Medulla oblongata (tissue), 1 donor: ENCODE results near the gene TUBG2.
"Not testable (repeated sequence)": the region's sequence is repeated elsewhere in the genome, so short reads cannot be mapped to it uniquely, and the experiment has no call there.

ENCODE experiments used
- DNase-seq: peaks from one replicate; pipeline ENCODE4 v3.0.0-alpha.2; 2015; ENCODE audit errors: extremely low spot score

Gene TUBG2

GRCh38 chr17:42653179-42654124 is 5.6 kb upstream of the TUBG2 start:
- DNase-seq: peak; percentile 57

GRCh38 chr17:42655528-42655927 is 3.6 kb upstream of the TUBG2 start:
- DNase-seq: no peak

- no peak for DNase-seq
Observed at GRCh38 chr17:42657824-42658588, 1.1 kb upstream of the TUBG2 start.

GRCh38 chr17:42659932-42660274 is 819 bp downstream of the TUBG2 start:
- DNase-seq: not testable (repeated sequence)

- no peak for DNase-seq
Observed at GRCh38 chr17:42660692-42661345, 1.7 kb downstream of the TUBG2 start.

- DNase-seq: no peak
Observed at GRCh38 chr17:42665581-42666001, 6.5 kb downstream of the TUBG2 start.

GRCh38 chr17:42666126-42666525 is 7.0 kb downstream of the TUBG2 start:
- not testable (repeated sequence) for DNase-seq

- DNase-seq: no peak
Observed at GRCh38 chr17:42667088-42667951, 8.2 kb downstream of the TUBG2 start.

GRCh38 chr17:42669705-42669976 is 10.6 kb downstream of the TUBG2 start:
- DNase-seq: no peak

GRCh38 chr17:42669977-42670788 is 11.1 kb downstream of the TUBG2 start:
- no peak for DNase-seq

- DNase-seq: no peak
Observed at GRCh38 chr17:42670789-42671657, 11.9 kb downstream of the TUBG2 start.

GRCh38 chr17:42672038-42672437 is 13.0 kb downstream of the TUBG2 start:
- DNase-seq: no peak

GRCh38 chr17:42673266-42673884 is 14.3 kb downstream of the TUBG2 start:
- DNase-seq: no peak

- DNase-seq: peak; percentile 25
Observed at GRCh38 chr17:42673885-42674754, 15.0 kb downstream of the TUBG2 start.

- DNase-seq: no peak
Observed at GRCh38 chr17:42674755-42675347, 15.8 kb downstream of the TUBG2 start.

- peak; percentile 15 for DNase-seq
Observed at GRCh38 chr17:42675348-42675964, 16.4 kb downstream of the TUBG2 start.

GRCh38 chr17:42675965-42676423 is 16.9 kb downstream of the TUBG2 start:
- peak; percentile 18 for DNase-seq
